Neural crest cell (in vitro differentiated cells): Measurements from ENCODE around the gene TRIM49. TPM values are rescaled to one million over a fixed set of nuclear protein-coding genes. Genes with fewer than 3 reads are reported as not detected.
"Not testable (repeated sequence)": the region's sequence is repeated elsewhere in the genome, so short reads cannot be mapped to it uniquely, and the experiment has no call there.

Experiments
- DNase-seq: peaks from one replicate; pipeline ENCODE4 v3.0.0; 2021; ENCODE audit warnings: low read depth, mixed read lengths, low spot score
- H3K27ac Mint-ChIP-seq: one replicate; pipeline ENCODE4 v1.8.0; 2021; ENCODE audit warnings: mild to moderate bottlenecking, mixed read lengths; ENCODE audit not compliant: unreplicated experiment
- H3K27me3 Mint-ChIP-seq: 2 replicates; pipeline ENCODE4 v1.8.0; 2021; ENCODE audit warnings: low read depth, mild to moderate bottlenecking, mixed read lengths
- H3K36me3 Mint-ChIP-seq: 2 replicates; pipeline ENCODE4 v1.8.0; 2021; ENCODE audit warnings: low read depth, mild to moderate bottlenecking, mixed read lengths
- H3K4me1 Mint-ChIP-seq: 2 replicates; pipeline ENCODE4 v1.8.0; 2021; ENCODE audit warnings: mixed read lengths
- H3K4me3 Mint-ChIP-seq: one replicate; pipeline ENCODE4 v1.8.0; 2021; ENCODE audit warnings: mild to moderate bottlenecking, mixed read lengths
- H3K9me3 Mint-ChIP-seq: 2 replicates; pipeline ENCODE4 v1.8.0; 2021; ENCODE audit warnings: mixed read lengths
- long read RNA-seq: library from polyadenylated mRNA; unstranded; transcript quantifications from one replicate; pipeline ENCODE4 v2.0.0, GENCODE V29; 2020
- total RNA-seq: library from RNA; stranded (reverse); gene quantifications from 2 replicates; pipeline ENCODE4 v1.2.1, GENCODE V29; 2021

Gene TRIM49
- not detected in 2 replicates for total RNA-seq
- long read RNA-seq = 0 reads

- H3K9me3 Mint-ChIP-seq, H3K36me3 Mint-ChIP-seq, H3K4me3 Mint-ChIP-seq, DNase-seq, H3K27me3 Mint-ChIP-seq, H3K27ac Mint-ChIP-seq, H3K4me1 Mint-ChIP-seq: not testable (repeated sequence)
Measured at GRCh38 chr11:89808475-89808874, at the start of gene TRIM49. Gene TRIM49 (minus strand): TSS chr11:89808575. CDS start chr11:89804469, 4,106 bp downstream.

- H3K4me3 Mint-ChIP-seq, H3K36me3 Mint-ChIP-seq, H3K27me3 Mint-ChIP-seq, H3K4me1 Mint-ChIP-seq, DNase-seq, H3K27ac Mint-ChIP-seq, H3K9me3 Mint-ChIP-seq: not testable (repeated sequence)
Measured at GRCh38 chr11:89826694-89827093, 18.3 kb upstream of the TRIM49 start.

GRCh38 chr11:89820008-89820407, 11.6 kb upstream of the TRIM49 start:
- not testable (repeated sequence) for DNase-seq, H3K27ac Mint-ChIP-seq, H3K27me3 Mint-ChIP-seq, H3K4me1 Mint-ChIP-seq, H3K36me3 Mint-ChIP-seq, H3K4me3 Mint-ChIP-seq, H3K9me3 Mint-ChIP-seq

GRCh38 chr11:89813535-89813934, 5.2 kb upstream of the TRIM49 start:
- not testable (repeated sequence) for H3K36me3 Mint-ChIP-seq, H3K27me3 Mint-ChIP-seq, H3K9me3 Mint-ChIP-seq, H3K4me1 Mint-ChIP-seq, H3K4me3 Mint-ChIP-seq, DNase-seq, H3K27ac Mint-ChIP-seq

GRCh38 chr11:89787506-89788063, 20.8 kb downstream of the TRIM49 start:
- peak; percentile 12 for DNase-seq
- not testable (repeated sequence) for H3K27me3 Mint-ChIP-seq, H3K4me1 Mint-ChIP-seq, H3K27ac Mint-ChIP-seq, H3K36me3 Mint-ChIP-seq, H3K4me3 Mint-ChIP-seq, H3K9me3 Mint-ChIP-seq

- not testable (repeated sequence) for H3K27me3 Mint-ChIP-seq, DNase-seq, H3K9me3 Mint-ChIP-seq, H3K36me3 Mint-ChIP-seq, H3K27ac Mint-ChIP-seq, H3K4me1 Mint-ChIP-seq, H3K4me3 Mint-ChIP-seq
Measured at GRCh38 chr11:89785726-89786125, 22.6 kb downstream of the TRIM49 start.

GRCh38 chr11:89750822-89751221, 57.6 kb downstream of the TRIM49 start:
- not testable (repeated sequence) for H3K36me3 Mint-ChIP-seq, H3K27ac Mint-ChIP-seq, H3K4me3 Mint-ChIP-seq, DNase-seq, H3K9me3 Mint-ChIP-seq, H3K27me3 Mint-ChIP-seq, H3K4me1 Mint-ChIP-seq

Other genes starting within 250 kb of the TRIM49 start
- gene TRIM77, start 98.3 kb downstream of the TRIM49 start, total RNA-seq = not detected in 2 replicates
- not detected in 2 replicates for gene TRIM64B, start 69.9 kb upstream of the TRIM49 start, total RNA-seq
- not detected in 2 replicates for gene TRIM49D1, start 113.7 kb upstream of the TRIM49 start, total RNA-seq
- gene TRIM49D2, start 115.5 kb upstream of the TRIM49 start, total RNA-seq = not detected in 2 replicates
- gene TRIM64, start 157.5 kb upstream of the TRIM49 start, total RNA-seq = not detected in 2 replicates
- gene TRIM49C, start 222.5 kb upstream of the TRIM49 start, total RNA-seq = not detected in 2 replicates